GM12878 (cell line): Measurements from ENCODE around the gene SAMD4A. TPM values are rescaled to one million over a fixed set of nuclear protein-coding genes. Genes with fewer than 3 reads are reported as not detected.

Experiments used
- CBFB ChIP-seq: IDR thresholded peaks from 2 replicates; pipeline ENCODE4 v1.6.1; 2016; ENCODE audit warnings: antibody characterized with exemption, low read depth
- CBX5 ChIP-seq: sonication (generic); IDR thresholded peaks from 2 replicates; pipeline ENCODE4 v1.6.1; 2016; ENCODE audit warnings: low read depth, moderate library complexity, mild to moderate bottlenecking, inconsistent platforms
- CHD4 ChIP-seq: fragments of 200-600 bp; sonication (generic); IDR thresholded peaks from 2 replicates; pipeline ENCODE4 v1.6.1; 2016; ENCODE audit warnings: mild to moderate bottlenecking
- DPF2 ChIP-seq: fragments of 450-650 bp; IDR thresholded peaks from 2 replicates; pipeline ENCODE4 v1.6.1; 2017; ENCODE audit warnings: mild to moderate bottlenecking
- EZH2 ChIP-seq: IDR thresholded peaks from 2 replicates; pipeline ENCODE4 v1.6.1; 2012; ENCODE audit warnings: low read depth, mild to moderate bottlenecking, control low read depth, inconsistent platforms, low read length, borderline replicate concordance; ENCODE audit not compliant: control insufficient read depth
- HDGF ChIP-seq: fragments of 450-650 bp; IDR thresholded peaks from 2 replicates; pipeline ENCODE4 v1.6.1; 2016; ENCODE audit warnings: antibody characterized with exemption
- MEF2B ChIP-seq: fragments of 450-650 bp; IDR thresholded peaks from 2 replicates; pipeline ENCODE4 v1.6.1; 2018; ENCODE audit warnings: mild to moderate bottlenecking, moderate library complexity; ENCODE audit not compliant: partially characterized antibody, poor library complexity, severe bottlenecking
- NR2C2 ChIP-seq: IDR thresholded peaks from 2 replicates; pipeline ENCODE4 v1.6.1; 2011; ENCODE audit warnings: borderline replicate concordance, low read depth; ENCODE audit not compliant: control insufficient read depth, insufficient read length
- PAX5 ChIP-seq: IDR thresholded peaks from 2 replicates; pipeline ENCODE4 v1.6.1; 2011; ENCODE audit warnings: low read depth, low read length, borderline replicate concordance
- RCOR1 ChIP-seq: conservative IDR thresholded peaks from 2 replicates; pipeline ENCODE4 v1.6.1; 2012; ENCODE audit warnings: low read depth, low read length, improper control_type of control experiment
- RELB ChIP-seq: fragments of 450-650 bp; IDR thresholded peaks from 2 replicates; pipeline ENCODE4 v1.6.1; 2017; ENCODE audit warnings: low read depth, mild to moderate bottlenecking, moderate library complexity
- SIN3A ChIP-seq: IDR thresholded peaks from 2 replicates; pipeline ENCODE4 v1.6.1; 2012; ENCODE audit warnings: low read depth, low read length, improper control_type of control experiment
- SIX5 ChIP-seq: IDR thresholded peaks from 2 replicates; pipeline ENCODE4 v1.6.1; 2011; ENCODE audit warnings: mild to moderate bottlenecking, low read depth, low read length, moderate library complexity; ENCODE audit not compliant: severe bottlenecking
- SMAD1 ChIP-seq: fragments of 450-650 bp; IDR thresholded peaks from 2 replicates; pipeline ENCODE4 v1.6.1; 2018; ENCODE audit warnings: mild to moderate bottlenecking, low read depth; ENCODE audit not compliant: partially characterized antibody
- SMARCA5 ChIP-seq: fragments of 450-650 bp; IDR thresholded peaks from 2 replicates; pipeline ENCODE4 v1.6.1; 2017; ENCODE audit warnings: mild to moderate bottlenecking
- SREBF2 ChIP-seq: IDR thresholded peaks from 2 replicates; pipeline ENCODE4 v1.6.1; 2012; ENCODE audit warnings: mild to moderate bottlenecking, low read length
- STAT1 ChIP-seq: fragments of 450-650 bp; conservative IDR thresholded peaks from 2 replicates; pipeline ENCODE4 v1.6.1; 2014; ENCODE audit warnings: antibody characterized with exemption, mild to moderate bottlenecking
- TARDBP ChIP-seq: IDR thresholded peaks from 2 replicates; pipeline ENCODE4 v1.6.1; 2016; ENCODE audit warnings: borderline replicate concordance
- TCF3 ChIP-seq: IDR thresholded peaks from 2 replicates; pipeline ENCODE4 v1.6.1; 2012; ENCODE audit warnings: low read depth, mild to moderate bottlenecking, low read length, borderline replicate concordance; ENCODE audit not compliant: insufficient read depth
- TCF7 ChIP-seq: IDR thresholded peaks from 2 replicates; pipeline ENCODE4 v1.6.1; 2014; ENCODE audit warnings: antibody characterized with exemption, borderline replicate concordance
- ZBTB33 ChIP-seq: fragments of 450-650 bp; IDR thresholded peaks from 2 replicates; pipeline ENCODE4 v1.6.1; 2017; ENCODE audit warnings: mild to moderate bottlenecking
- ZBTB40 ChIP-seq: fragments of 450-650 bp; IDR thresholded peaks from 2 replicates; pipeline ENCODE4 v1.6.1; 2016; ENCODE audit warnings: mild to moderate bottlenecking, moderate library complexity, borderline replicate concordance
- polyA plus RNA-seq, 11 experiments: library from polyadenylated mRNA; depleted of rRNA in 4 of 11; unstranded in 6 of 11; stranded (reverse) in 5 of 11; fragments of >200 nt; fragmentation: Nextera tagmentation in 4 of 11; fragmentation: Illumina TruSeq in 1 of 11; extraction: Ambion mirVana in 4 of 11; extraction: Trizol in 1 of 11; gene quantifications; 1 replicate in 1 of 11; 2 replicates in 10 of 11; pipeline versions ENCODE4 v1.2.1 to v1.2.3, GENCODE V29; 2011 to 2016; ENCODE audit warnings: inconsistent platforms in 2 of 11, missing spikeins in 2 of 11, low read depth in 1 of 11
- total RNA-seq, 4 experiments: library from RNA; depleted of rRNA in 3 of 4; stranded (reverse); fragments of >200 nt in 3 of 4; fragmentation: Illumina TruSeq in 1 of 4; extraction: Trizol in 1 of 4; gene quantifications; 2 replicates each; pipeline versions ENCODE4 v1.2.1 to v1.2.3, GENCODE V29; 2013 to 2021

SAMD4A gene
- total and polyA plus RNA-seq, 10 of the 15 experiments (the other 5 are each of a cell fraction or from before 2014, with no cell fraction given): 0.05 to 0.56 (median 0.31) TPM

- TF ChIP-seq CHD4 (no peak), RCOR1 (no peak), SMAD1 (no peak), HDGF (no peak), STAT1 (no peak), SIN3A (no peak), PAX5 (peak; percentile 90), CBX5 (no peak), SREBF2 (no peak), ZBTB40 (peak; percentile 39; the same call in 1 of the 2 replicates), MEF2B (peak; percentile 72), CBFB (no peak), TARDBP (no peak; the same call in 1 of the 2 replicates), NR2C2 (no peak), SIX5 (no peak), TCF3 (peak; percentile 51; the same call in 1 of the 2 replicates), DPF2 (peak; percentile 96), TCF7 (no peak), EZH2 (no peak), RELB (peak; percentile 93), SMARCA5 (0 out of 2 replicates have a peak, but pooled peaks have one; percentile 24), ZBTB33 (no peak)
These were observed 55.4 kb downstream of the SAMD4A start (continued) for GRCh38 chr14:54622192-54622958.
